Endothelial cell of umbilical vein (primary cell): ENCODE measurements around the gene SLC4A4. TPM values are rescaled to one million over a fixed set of nuclear protein-coding genes. Genes with fewer than 3 reads are reported as not detected.

Source experiments
- Bru-seq: library from RNA; stranded (reverse); fragments of 400-500 nt; gene quantifications from one replicate; lab custom pipeline; 2021; lab: Mats Ljungman, UMichigan
- BruChase-seq, 2 experiments: library from RNA; stranded (reverse); fragments of 400-500 nt; gene quantifications; one replicate each; lab custom pipeline; 2021; lab: Mats Ljungman, UMichigan
- BruUV-seq: library from RNA; stranded (reverse); fragments of 400-500 nt; replicated peaks from 2 replicates; lab custom pipeline; 2021; lab: Mats Ljungman, UMichigan
- CTCF ChIA-PET: fragments of 300-600, 350-600 bp; sonication (Branson Sonifier 250); formaldehyde crosslinking; loops from one replicate; lab custom pipeline; 2021; ENCODE audit warnings: antibody characterized with exemption, inconsistent platforms; lab: Charles Lee
- POLR2A ChIA-PET: fragments of 300-600, 350-600 bp; sonication (Branson Sonifier 250); formaldehyde crosslinking; loops from one replicate; lab custom pipeline; 2021; ENCODE audit warnings: antibody characterized with exemption, inconsistent platforms; lab: Charles Lee
- DNase-seq: peaks from one replicate; pipeline ENCODE4 v3.0.0-alpha.2; 2011; ENCODE audit warnings: low read depth, low spot score
- FAIRE-seq: peaks from 2 replicates; lab custom pipeline; 2011; peaks lifted over from hg19 to GRCh38; lab: Jason Lieb, UNC
- H2AFZ ChIP-seq: 2 replicates; pipeline ENCODE4 v1.6.0; 2012; ENCODE audit warnings: low read depth, low read length, control low read depth, inconsistent platforms
- H3K27ac ChIP-seq: 2 replicates; pipeline ENCODE4 v1.5.1; 2011; ENCODE audit warnings: low read depth, mild to moderate bottlenecking, control low read depth, low read length, moderate library complexity; ENCODE audit not compliant: insufficient read depth
- H3K27me3 ChIP-seq, 2 experiments: 2 replicates each; pipeline versions ENCODE4 v1.6.0 to v1.6.1; 2011; ENCODE audit warnings: low read length in 2 of 2, mixed read lengths in 1 of 2; ENCODE audit not compliant: control insufficient read depth in 2 of 2, insufficient read depth in 2 of 2
- H3K36me3 ChIP-seq, 2 experiments: 2 replicates in 1 of 2; 3 replicates in 1 of 2; pipeline ENCODE4 v1.5.1; 2011; ENCODE audit warnings: low read length in 2 of 2, mild to moderate bottlenecking in 1 of 2, moderate library complexity in 1 of 2; ENCODE audit not compliant: control insufficient read depth in 2 of 2, insufficient read depth in 2 of 2; ENCODE audit errors: extremely low read depth in 1 of 2
- H3K4me1 ChIP-seq: 3 replicates; pipeline ENCODE4 v1.5.1; 2011; ENCODE audit warnings: mild to moderate bottlenecking, low read length; ENCODE audit not compliant: control insufficient read depth, insufficient read depth; ENCODE audit errors: extremely low read depth
- H3K4me2 ChIP-seq: 2 replicates; pipeline ENCODE4 v1.6.1; 2011; ENCODE audit warnings: low read length, control low read depth, mixed read lengths; ENCODE audit not compliant: insufficient read depth
- H3K4me3 ChIP-seq, 3 experiments: fragments of 200-600 bp in 1 of 3; sonication (generic), shearing (Covaris generic) in 1 of 3; replicated peaks in 1 of 3; 2 replicates each; pipeline ENCODE4 v1.5.1; 2011 to 2016; ENCODE audit warnings: control low read depth in 3 of 3, low read length in 3 of 3, mild to moderate bottlenecking in 2 of 3, inconsistent platforms in 1 of 3, low read depth in 1 of 3, moderate library complexity in 1 of 3; ENCODE audit not compliant: insufficient read depth in 1 of 3
- H3K79me2 ChIP-seq: 2 replicates; pipeline ENCODE4 v1.6.0; 2012; ENCODE audit warnings: low read length, inconsistent platforms; ENCODE audit not compliant: control insufficient read depth, insufficient read depth
- H3K9ac ChIP-seq: replicated peaks from 2 replicates; pipeline ENCODE3; 2011; ENCODE audit warnings: low read length, control low read depth; ENCODE audit not compliant: insufficient read depth; ENCODE audit errors: extremely low read depth
- H3K9me1 ChIP-seq: replicated peaks from 3 replicates; pipeline ENCODE4 v1.6.0; 2011; ENCODE audit warnings: mild to moderate bottlenecking, low read length; ENCODE audit not compliant: control insufficient read depth, insufficient read depth; ENCODE audit errors: extremely low read depth
- H3K9me3 ChIP-seq: replicated peaks from 2 replicates; pipeline ENCODE4 v1.5.1; 2012; ENCODE audit warnings: low read length, inconsistent platforms; ENCODE audit not compliant: control insufficient read depth, insufficient read depth
- H4K20me1 ChIP-seq: replicated peaks from 2 replicates; pipeline ENCODE3; 2011; ENCODE audit warnings: mild to moderate bottlenecking, low read length; ENCODE audit not compliant: control insufficient read depth, insufficient read depth; ENCODE audit errors: extremely low read depth
- JUN ChIP-seq: IDR thresholded peaks from 2 replicates; pipeline ENCODE4 v1.6.1; 2011; ENCODE audit warnings: borderline replicate concordance, low read depth; ENCODE audit not compliant: insufficient read length, insufficient read depth
- MAX ChIP-seq: IDR thresholded peaks from 2 replicates; pipeline ENCODE4 v1.6.1; 2011; ENCODE audit not compliant: insufficient read depth, insufficient read length
- MYC ChIP-seq: IDR thresholded peaks from one replicate; pipeline ENCODE4 v1.6.1; 2011; ENCODE audit warnings: mild to moderate bottlenecking, low read depth, low read length
- dilution Hi-C: fragments of 300-500 bp; cut with MboI; formaldehyde crosslinking; loops from one replicate; pipeline ENCODE4 v1.15.0; 2019; ENCODE audit warnings: low sequenced_read_pairs; ENCODE audit not compliant: extremely low pct_ligation_motif_present
- intact Hi-C: fragments of 100-400 bp; cut with micrococcal nuclease; formaldehyde crosslinking; loops from one replicate; pipeline ENCODE4 v1.10.0; 2022
- long read RNA-seq: library from polyadenylated mRNA; stranded (forward); transcript quantifications from one replicate; pipeline ENCODE4 v2.0.0, GENCODE V29; 2021
- polyA minus RNA-seq, 3 experiments: library from RNA; depleted of rRNA, polyadenylated mRNA; stranded (reverse); fragments of >200 nt; gene quantifications; 1 replicate in 1 of 3; 2 replicates in 2 of 3; pipeline ENCODE4 v1.2.3, GENCODE V29; 2011
- polyA plus RNA-seq, 4 experiments: library from polyadenylated mRNA; depleted of rRNA in 3 of 4; stranded (reverse) in 3 of 4; unstranded in 1 of 4; fragments of >200 nt; gene quantifications; 2 replicates each; pipeline versions ENCODE4 v1.2.1 to v1.2.3, GENCODE V29; 2011 to 2012; ENCODE audit warnings: missing spikeins in 1 of 4
- total RNA-seq: library from RNA; stranded (reverse); gene quantifications from 2 replicates; pipeline ENCODE4 v1.2.3, GENCODE V29; 2021

Gene SLC4A4
- total RNA-seq = not detected in 2 replicates
- not detected in 2 replicates for polyA plus RNA-seq
- polyA plus RNA-seq (2011; cell fraction: cytosol; rRNA removed) = not detected in 2 replicates
- polyA plus RNA-seq (2011; cell fraction: nucleus; rRNA removed) = not detected in 2 replicates
- polyA plus RNA-seq (2012) = not detected in 2 replicates
- not detected in 2 replicates for polyA minus RNA-seq
- not detected for polyA minus RNA-seq (2011; cell fraction: cytosol; rRNA and poly(A)+ RNA removed)
- not detected in 2 replicates for polyA minus RNA-seq (2011; cell fraction: nucleus; rRNA and poly(A)+ RNA removed)
- Bru-seq, nascent RNA = percentile 12 among the genes with signal in this experiment
- percentile 15 among the genes with signal in this experiment for BruChase-seq, experiment 1, labeled RNA remaining after a 6-hour chase
- percentile 9 among the genes with signal in this experiment for BruChase-seq, experiment 2, labeled RNA remaining after a 2-hour chase
- long read RNA-seq = 0 reads

- no peak for DNase-seq
- Histone ChIP-seq H3K4me3 (no peak within 1 kb of the TSS), H3K4me2 (no peak within 1 kb of the TSS), H3K9me1 (no peaks in the 10 kb centered on the region), H3K79me2 (no peaks in the 10 kb centered on the region), H4K20me1 (no peaks in the 10 kb centered on the region), H3K9ac (no peak within 1 kb of the TSS), H3K36me3 (no peaks in the 10 kb centered on the region), H2AFZ (no peak within 1 kb of the TSS), H3K27me3 (no peaks in the 10 kb centered on the region), H3K27ac (no peak within 1 kb of the TSS), H3K9me3 (no peaks in the 10 kb centered on the region), H3K4me1 (no peaks in the 10 kb centered on the region)
- intact Hi-C loops (no loop called here), dilution Hi-C loops (no loop called here)
- no TSS peak for BruUV-seq
- no peak for FAIRE-seq
- peak; percentile 38 for TF ChIP-seq JUN
- no peak for TF ChIP-seq MAX
- ChIA-PET POLR2A (no interaction called here), CTCF (no interaction called here)
These were observed at the start of gene SLC4A4 for GRCh38 chr4:71338846-71339593. Gene SLC4A4 (plus strand): TSS chr4:71339020.

GRCh38 chr4:71290074-71290473 is 48.7 kb upstream of the SLC4A4 start:
- H4K20me1 ChIP-seq = no peaks in the 10 kb centered on the region
- no peak overlapping the region for H3K27ac ChIP-seq
- no peaks in the 10 kb centered on the region for H3K27me3 ChIP-seq
- no peaks in the 10 kb centered on the region for H3K9me1 ChIP-seq
- intact Hi-C loops = no loop called here
- no peak for FAIRE-seq
- no peak overlapping the region for H3K9ac ChIP-seq
- no peak overlapping the region for H3K4me2 ChIP-seq
- no TSS peak for BruUV-seq
- ChIA-PET CTCF (no interaction called here), POLR2A (no interaction called here)
- H3K9me3 ChIP-seq = no peaks in the 10 kb centered on the region
- H3K36me3 ChIP-seq = no peaks in the 10 kb centered on the region
- dilution Hi-C loops = no loop called here
- no peak overlapping the region for H3K4me3 ChIP-seq
- no peak for TF ChIP-seq MYC
- no peak for DNase-seq
- H2AFZ ChIP-seq = no peak overlapping the region
- no peaks in the 10 kb centered on the region for H3K4me1 ChIP-seq
- no peaks in the 10 kb centered on the region for H3K79me2 ChIP-seq
